ENCODE measurements around the gene MPRIP.

- TF ChIP-seq CTCF (IDR thresholded peaks at IDR 0.05) (no peak), POLR2A (IDR thresholded peaks at IDR 0.05) (no peak)
Observed at GRCh38 chr17:17028878-17029535, 13.2 kb upstream of the MPRIP start.

Data from Peyer's patch (tissue), 4 donors.